DMS79 (cell line): ENCODE measurements around the gene CTU1.

Experiments used
- DNase-seq: peaks from one replicate; lab custom pipeline; 2025; lab: John Stamatoyannopoulos, UW

CTU1 gene

DNA sequence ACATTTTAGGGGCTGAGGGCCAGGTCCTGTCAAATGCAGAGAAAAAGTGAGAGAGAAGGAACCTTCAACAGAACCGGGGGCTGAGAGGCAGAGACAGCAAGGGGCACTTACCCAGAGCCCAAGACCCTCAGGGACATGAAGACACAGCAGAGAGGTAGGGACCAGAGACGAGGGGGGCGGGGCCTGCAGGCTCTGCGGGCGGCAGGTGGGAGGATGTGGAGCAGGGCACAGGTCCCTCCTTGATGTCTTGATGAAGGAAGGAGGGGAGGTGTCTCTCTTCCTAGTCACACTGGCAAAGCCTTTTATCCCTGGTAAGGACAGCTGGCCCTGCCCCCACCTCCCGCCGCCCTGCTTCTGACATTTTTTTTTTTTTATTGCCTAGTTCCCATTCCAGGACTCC, 25.6 kb downstream of the CTU1 start, which contains the start of gene KLK14:
Gene KLK14, minus strand, starts transcription at position 277 of the 400 bp plus-strand sequence. Its CDS starts 273 bp downstream, at position 4.
- no peak for DNase-seq

DNA sequence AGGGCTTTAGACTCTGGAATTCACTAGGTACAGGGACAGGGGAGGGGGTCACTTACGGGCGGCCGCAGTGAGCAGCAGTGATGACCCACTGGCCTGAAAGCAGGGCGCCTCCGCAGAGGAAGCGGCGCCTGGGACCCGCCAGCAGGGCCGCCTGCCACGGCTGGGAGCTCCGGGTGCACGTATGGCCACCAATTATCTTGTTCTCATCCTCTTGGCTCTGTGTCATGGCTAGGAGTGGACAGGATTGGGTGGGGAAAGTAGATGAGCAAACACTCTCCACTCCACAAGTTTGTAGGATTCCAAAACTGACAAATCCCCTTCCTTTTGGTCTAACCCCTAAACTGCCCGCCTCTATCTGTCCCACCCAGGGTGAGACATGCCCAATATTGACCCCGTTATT, 26.7 kb downstream of the CTU1 start:
- no peak for DNase-seq

DNA sequence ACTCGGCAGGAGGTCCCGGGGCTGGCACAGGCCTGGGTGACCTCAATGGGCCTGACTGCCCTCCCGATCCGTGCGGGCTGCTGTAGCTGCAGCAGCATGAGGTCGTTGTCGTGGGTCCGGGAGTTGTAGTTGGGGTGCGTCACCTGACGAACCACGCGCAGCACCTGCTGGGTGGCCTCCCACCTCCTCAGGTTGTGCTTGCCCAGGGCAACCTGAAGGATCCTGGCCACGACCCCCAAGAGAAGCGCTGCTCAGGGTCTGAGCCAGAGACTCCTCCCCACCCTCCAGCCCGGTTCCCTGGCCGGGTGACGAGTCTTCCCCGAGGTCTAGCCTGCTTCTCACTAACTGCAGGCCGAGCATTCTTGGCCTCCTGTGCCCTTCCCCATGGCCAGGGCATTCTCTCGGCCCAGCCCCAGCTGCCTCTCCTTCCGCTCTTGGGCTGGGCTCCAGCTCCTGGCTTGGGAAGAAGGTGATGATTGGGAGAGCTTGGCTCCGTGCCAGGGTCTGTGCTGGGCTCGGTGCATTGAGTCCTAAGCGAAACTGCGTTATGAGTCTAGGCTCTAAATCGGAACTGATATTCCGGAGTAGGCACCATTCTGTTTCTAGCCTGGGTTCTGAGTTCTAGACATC, 28.6 kb downstream of the CTU1 start:
- DNase-seq, result no peak

DNA sequence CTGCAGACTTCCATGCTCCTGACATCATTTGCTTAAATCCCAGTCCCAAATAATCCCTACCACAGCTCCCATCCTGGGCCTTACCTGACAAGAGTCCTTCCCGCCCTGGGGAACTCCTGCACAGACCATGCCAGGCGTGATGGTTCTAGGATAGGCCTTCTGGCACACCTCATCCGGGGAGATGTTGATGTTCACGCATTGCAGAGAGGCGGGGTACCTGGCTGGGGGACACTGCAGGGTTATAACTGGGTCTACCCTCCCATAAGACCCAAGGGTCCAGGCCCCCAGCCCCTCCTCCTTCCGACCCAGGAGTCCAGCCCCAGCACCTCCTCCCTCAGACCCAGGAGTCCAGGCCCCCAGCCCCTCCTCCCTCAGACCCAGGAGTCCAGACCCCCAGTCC, 29.5 kb downstream of the CTU1 start:
- DNase-seq, result no peak

DNA sequence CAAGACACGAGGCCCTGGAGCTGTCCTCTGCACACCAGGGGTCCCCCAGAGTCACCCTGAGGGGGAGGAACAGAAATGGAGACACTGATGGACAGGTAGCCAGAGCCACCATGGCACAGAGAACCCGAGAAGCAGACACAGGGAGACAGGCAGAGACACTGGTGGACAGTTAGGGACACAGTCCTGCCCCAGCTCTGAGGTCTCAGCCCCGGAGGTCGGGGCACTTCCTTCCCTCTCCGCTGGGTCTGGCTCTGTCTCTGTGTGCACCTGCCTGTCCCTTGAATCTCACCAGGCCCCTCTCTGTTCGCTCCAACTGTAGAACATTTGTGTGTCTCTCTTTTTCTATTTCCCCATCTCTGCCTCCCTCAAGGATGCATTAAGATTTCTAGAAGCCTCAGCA, 30.1 kb downstream of the CTU1 start:
- DNase-seq, result no peak

DNA sequence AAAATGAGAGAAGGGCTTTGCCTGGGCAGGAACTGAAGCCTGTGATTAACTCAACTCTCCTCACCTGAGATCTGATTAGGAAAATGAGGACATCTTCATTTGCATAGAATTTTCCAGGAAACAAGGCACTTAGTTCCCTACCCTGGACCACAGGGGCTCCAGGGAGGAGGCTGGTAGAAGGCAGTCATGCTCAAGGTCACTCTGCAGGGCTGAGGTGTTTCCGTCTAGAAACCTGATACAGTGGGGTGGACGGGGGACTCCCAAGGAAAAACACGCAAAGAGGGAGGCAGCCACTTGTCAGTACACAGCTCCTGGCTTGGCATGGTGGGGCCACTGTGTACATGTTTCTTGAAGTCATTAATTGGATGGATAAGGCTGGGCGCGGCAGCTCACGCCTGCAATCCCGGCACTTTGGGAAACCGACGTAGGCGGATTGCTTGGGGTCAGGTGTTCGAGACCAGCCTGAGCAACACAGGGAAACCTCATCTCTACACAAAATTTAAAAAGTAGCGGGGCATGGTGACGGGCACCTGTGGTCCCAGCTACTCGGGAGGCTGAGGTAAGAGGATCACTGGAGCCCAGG, 31.5 kb downstream of the CTU1 start:
- no peak for DNase-seq

DNA sequence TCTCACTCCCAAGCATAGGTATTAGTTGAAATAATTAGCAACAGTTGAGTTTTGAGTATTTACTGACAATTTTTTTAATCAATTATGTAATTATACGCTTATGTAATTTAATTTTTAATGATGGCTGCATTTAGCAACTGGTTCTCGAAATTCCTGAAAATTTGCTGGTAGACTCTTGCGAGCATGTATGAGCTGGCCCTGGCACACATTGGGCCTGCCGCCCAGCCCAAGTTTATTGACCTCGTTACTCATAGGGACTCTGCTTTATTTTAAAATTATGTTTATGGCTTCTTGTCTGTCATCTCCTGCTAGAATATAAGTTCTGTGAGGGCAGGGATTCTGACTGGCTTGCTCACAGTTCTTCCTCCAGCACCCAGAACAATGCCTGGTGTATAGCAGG, 32.2 kb downstream of the CTU1 start:
- DNase-seq, result no peak

DNA sequence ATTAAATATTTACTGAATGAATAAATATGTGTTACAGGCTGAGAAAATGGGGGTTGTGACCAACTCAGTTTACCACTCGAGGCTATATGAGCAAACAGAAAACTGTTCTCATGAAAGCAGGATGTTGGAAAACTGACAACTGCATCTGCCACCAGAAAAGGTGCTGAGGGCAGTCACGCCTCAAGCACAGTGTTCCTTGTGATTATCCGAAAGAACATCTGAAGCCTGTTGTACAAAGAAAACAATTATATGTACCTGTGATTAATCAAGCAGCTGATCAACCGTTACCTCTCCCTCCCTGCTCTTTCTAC, 37.2 kb downstream of the CTU1 start:
- no peak for DNase-seq

DNA sequence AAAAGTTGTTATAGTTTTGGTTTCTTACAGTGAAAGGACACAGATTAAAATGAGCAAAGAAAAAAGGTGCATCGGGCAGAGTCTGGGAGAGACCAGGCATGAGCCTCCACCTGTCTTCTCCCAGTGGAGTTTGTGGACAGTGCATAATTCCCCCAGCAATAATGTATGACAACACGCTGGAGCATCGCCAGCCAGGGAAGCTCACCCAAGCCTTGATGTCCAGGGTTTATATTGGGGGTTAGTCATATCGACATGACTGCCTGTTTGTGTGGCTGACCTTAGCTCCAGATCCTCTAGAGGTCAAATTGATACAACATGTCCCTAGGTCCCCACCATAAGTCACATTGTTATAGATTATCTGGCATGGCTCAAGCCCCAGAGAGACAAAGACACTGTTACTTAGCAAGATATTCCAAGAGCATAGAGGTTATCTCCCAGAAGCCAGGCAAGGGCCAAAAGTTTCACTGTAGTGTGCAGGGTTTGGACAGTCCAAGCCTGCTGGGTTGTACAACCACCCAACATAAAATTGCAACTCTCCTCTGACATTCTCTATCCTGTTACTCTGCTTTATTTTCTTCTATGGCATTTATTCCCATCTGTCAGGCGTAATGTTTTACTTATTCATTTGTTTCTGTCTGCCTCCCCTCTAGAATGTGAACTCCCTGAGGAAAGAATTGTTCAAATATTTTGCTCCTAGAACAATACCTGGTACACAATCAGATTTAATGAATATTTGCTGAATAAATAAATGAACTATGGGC, 37.7 kb downstream of the CTU1 start:
- DNase-seq, result no peak

DNA sequence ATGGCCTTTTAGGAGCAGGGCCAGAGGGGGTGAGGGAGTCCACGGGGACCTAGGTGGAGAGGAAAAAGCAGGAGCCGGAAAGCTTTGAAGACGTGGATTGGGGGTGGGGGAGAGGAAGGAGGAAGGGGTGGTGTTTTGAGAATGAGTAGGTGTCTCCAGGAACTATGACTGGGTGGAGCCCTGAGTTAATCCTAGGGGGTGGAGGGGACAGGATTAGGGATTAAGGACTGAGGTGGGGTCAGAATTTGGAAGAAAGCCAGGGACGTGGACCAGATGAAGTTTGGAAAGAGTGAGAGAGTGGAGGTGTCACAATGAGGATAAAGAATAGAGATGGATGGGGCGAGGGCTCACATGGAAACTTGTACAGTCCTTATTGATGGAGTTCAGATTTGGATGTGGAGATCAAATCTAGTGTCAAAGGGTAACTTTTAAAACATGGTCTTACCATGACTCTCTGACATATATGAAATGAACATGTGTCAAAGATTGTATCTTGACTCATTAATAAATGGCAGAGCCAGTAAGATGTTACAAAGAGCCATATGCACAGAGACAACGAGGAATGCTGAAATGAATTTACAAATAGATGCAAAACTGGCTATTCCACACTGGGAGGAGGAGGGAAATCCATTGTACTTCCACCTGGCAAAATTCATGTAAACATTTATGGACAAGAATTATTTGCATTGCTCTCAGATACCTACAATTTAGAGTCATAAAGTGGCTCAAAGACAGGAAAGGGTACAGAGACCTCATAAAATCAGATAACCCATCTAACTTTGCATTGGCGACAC, 41.6 kb downstream of the CTU1 start:
- no peak for DNase-seq

DNA sequence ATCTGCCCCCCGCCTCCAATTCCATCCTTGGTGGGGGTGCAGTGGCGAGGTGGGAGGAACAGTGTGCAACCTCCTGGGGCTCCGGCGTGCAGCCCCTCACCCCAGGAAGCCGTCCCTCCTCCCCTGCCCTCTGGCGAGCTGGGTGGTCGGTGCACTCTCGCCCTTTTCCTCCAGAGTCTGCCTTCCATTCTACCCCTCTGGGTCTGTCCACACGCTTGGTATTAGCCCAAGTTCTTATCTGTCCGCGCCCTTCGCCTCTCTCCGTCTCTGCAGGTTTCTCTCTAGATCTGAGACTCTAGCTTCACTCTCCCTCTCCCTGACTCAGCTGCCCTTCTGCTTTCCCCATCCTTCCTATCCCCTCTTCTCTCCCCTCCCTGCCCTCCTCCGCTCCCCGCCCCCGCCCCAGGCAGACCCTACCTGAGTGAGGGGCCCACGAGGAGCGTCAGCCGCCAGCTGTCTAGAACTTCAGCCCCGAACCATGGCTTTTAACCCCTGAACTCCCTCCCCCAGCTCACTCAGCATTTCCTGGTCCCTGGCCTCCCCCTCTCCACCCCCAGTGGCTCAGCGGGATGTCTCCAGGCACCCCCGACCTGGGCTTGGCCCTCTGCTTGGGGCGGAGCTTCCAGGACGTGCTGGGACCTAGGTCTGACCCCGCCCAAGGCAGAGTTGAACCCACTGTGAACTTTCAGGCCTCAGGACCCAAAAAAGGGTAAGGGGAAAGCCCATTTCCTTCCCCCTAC, 42.8 kb downstream of the CTU1 start:
- no peak for DNase-seq

DNA sequence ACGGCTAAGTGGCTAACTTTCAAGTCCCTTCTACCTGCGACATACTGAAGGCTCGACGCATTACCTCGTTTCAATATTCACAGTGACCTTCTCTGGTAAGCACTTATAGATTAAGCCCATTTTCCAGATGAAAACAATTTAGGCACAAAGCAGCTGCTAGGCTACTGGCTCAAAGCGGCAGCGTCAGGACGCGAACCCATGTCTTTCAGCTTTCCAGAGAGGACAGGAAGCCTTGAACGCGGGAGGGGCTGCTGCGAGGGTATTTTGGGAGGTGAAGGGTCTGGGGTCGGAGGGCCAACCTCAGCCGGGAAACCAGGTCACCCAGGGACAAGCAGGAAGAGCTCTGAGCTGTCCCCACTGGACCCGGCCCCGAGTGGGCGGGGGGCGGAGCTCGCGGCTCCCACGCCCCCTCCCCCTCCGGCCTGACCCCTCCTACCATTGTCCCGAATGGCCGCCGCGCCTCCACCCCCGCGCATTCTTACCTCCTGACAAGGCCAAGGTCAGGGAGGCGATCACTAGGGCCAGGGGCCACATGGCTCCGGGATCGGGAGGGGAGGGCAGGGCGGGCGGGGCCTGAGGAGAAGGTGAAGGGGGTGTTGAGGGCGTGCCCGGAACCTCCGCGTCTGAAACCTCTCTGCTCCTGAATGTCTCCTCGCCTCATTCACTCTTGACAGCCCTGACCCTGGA, 43.5 kb downstream of the CTU1 start, which contains the start of gene KLK13:
Gene KLK13, minus strand, starts transcription at position 559 of the 687 bp plus-strand sequence. Its CDS starts 25 bp downstream, at position 534.
- DNase-seq, result no peak

DNA sequence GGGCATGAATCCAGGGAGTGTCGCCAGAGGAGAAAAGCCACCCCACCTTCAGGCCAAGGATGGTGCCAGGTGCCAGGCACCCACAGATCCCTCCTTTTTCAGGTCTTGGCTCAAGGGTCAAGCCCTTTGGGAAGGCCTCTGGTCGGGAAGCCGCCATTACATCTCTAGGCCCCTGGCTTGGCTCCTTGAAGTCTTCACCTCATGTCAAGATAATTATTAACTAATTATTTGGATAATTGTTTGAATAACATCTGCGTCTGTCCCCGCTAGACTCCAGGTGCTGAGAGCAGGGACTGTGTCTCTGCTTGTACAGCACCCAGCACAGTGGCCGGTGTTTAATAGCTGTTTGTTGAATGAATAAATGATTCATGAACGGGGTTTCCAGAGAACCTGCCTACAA, 44.5 kb downstream of the CTU1 start:
- no peak for DNase-seq

DNA sequence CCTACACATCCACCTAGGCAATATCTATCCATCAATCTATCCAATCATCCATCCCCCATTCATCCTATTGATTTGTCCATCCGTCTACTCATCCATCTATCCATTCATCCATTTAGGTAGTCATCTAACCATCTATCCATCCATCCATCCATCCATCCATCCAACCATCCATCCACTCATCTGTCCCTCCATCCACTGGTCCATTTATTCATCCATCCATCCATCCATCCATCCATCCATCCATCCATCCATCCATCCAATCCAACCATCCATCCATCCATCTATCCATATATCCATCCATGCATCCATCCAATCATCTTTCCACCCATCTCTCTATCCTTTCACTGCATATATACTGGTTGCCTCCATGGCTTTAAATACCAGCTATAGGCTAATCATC, 47.2 kb downstream of the CTU1 start:
- no peak for DNase-seq

DNA sequence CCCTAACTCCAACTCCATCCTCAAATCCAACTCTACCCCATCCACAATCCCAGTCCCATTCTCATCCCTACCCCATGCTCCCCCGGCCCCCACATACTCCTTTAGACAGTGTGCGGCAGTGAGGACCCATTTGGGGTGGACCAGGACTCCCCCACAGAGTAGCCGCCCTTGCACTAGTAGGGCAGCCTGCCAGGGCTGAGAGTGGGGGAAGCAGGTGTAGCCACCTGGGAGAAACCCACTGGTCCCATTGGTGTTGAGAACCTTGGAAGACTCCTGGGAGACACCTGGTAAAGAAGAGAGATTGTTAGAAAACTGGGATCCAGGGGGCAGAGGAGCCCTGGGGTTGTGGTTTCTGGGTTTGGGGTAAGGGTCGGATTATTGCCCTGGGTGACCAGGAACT, 47.9 kb downstream of the CTU1 start:
- DNase-seq, result no peak

DNA sequence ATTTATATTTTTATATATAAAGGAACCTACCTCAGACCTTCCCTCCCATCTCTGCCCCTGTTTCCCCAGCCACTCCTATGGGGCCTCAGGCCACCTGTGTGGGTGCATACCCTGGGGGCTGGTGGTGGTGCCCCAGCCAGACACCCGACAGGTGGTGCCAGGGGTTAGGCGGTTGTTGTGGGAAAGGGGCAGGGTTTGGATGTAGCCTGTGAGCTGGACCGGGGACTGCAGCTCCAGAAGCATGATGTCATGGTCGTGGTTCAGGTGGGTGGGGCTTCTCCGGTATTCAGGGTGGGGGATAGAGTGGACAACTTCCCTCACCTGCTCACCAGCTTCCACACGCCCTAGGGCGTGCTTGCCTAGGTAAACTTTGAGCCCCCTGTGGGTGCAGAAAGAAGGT, 48.5 kb downstream of the CTU1 start:
- DNase-seq, result no peak

DNA sequence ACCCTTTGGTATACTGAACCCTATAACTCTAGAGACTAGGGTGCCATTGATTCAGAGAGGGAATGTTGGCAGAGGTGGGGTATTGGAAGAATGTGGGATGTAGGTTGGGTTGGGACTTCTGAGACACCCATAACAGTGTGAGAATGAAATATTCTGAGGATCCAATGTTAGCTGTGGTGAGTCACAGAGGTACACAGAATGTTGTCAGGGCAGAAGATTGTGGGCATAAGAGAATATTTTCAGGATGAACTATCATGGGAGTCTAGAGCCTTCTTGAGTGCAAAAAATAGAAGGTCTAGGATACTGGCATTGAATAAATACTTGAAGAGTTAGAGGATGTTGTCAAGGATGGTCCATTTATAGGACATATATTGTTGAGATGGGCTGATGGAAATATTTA, 52.3 kb downstream of the CTU1 start:
- DNase-seq, result no peak
